Hematopoietic multipotent progenitor cell (in vitro differentiated cells): ENCODE data around the gene TEX29. TPM values are rescaled to one million over a fixed set of nuclear protein-coding genes. Genes with fewer than 3 reads are reported as not detected.

Experiments
- DNase-seq, 3 donors: peaks; one replicate each; pipeline ENCODE4 v3.0.0-alpha.2; 2011 to 2015; ENCODE audit warnings: low read depth in 2 of 3, low spot score in 2 of 3
- total RNA-seq: library from RNA; depleted of rRNA; stranded (reverse); fragments of >200 nt; gene quantifications from one replicate; pipeline ENCODE4 v1.2.3, GENCODE V29; 2012

TEX29 gene
- total RNA-seq, 1 donor, result not detected

DNA sequence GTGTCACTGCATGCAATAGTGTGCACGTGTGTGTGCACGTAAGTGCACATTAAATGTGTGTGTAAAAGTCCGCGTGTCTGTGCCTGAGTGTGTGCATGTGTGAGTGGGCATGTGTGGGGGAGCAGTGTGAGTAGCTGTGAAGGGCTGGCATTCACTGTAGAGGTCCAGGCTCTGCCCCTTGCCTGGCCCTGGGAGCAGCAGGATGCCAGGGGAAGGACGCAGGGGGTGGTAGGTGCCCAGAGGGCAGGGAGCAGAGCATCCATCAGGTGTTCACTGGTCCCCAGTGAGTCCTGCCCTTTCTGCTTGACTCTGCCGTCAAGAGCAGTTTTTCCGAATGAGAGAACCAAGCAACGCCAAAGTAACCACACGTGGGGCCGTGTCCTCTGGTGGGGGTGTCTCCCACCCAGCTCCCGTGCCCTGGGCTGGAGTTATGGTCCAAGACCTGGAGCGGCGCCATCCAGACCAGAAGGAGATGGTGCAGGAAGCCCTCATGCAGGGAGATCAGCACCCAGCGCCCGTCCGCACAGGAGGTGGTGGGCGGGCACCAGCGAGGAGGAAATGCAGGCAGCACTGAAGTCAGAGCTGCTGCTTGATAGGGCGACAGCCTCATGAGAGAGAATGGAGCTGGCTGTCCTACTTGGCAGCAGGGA, 68.5 kb downstream of the TEX29 start:
- no peak for DNase-seq

DNA sequence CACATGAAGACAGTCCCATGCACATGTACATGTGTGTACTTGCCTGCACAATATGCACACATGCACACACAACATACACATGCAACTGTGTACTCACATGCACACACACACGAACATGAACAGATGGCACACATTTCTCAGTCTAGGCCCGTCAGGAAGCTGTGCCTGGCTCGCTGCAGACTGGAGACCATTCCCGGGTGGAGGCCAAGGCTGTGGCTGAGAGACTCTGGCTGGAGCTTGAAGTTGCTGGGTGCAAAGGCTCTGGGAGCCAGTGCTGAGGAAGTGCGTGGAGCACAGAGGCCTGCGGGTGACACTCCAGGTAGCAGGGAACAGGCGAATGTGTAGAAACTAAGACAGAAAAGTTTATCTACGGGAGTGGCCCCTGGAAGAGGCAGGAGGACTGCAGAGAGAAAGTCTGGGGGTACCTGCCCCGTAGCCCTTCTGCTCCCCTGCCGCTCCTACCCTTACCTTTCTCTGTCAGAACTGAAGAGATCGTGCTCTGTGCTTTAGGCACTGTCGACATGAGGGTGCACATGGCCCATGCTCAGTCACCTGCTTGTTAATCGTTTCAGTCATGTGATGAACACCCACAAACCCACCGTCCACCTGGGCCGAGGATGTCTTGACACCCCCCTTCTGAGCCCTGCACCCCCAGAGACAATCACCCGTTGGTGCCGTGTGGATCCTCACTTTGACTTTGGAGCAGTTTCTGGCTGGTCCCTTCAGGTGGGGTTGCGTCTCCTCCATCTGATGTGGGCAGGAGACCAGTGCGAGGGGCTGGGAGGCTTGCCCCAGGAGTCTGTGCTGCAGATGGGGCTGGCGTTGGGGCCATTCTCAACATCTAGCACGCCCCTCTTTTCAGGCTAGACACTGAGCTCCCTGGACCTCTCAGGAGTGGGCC, 69.4 kb downstream of the TEX29 start:
- no peak for DNase-seq

GRCh38 chr13:111390522-111391270, 70.3 kb downstream of the TEX29 start:
- DNase-seq, result no peak

GRCh38 chr13:111392486-111392885, 72.0 kb downstream of the TEX29 start:
- DNase-seq, result no peak

DNA sequence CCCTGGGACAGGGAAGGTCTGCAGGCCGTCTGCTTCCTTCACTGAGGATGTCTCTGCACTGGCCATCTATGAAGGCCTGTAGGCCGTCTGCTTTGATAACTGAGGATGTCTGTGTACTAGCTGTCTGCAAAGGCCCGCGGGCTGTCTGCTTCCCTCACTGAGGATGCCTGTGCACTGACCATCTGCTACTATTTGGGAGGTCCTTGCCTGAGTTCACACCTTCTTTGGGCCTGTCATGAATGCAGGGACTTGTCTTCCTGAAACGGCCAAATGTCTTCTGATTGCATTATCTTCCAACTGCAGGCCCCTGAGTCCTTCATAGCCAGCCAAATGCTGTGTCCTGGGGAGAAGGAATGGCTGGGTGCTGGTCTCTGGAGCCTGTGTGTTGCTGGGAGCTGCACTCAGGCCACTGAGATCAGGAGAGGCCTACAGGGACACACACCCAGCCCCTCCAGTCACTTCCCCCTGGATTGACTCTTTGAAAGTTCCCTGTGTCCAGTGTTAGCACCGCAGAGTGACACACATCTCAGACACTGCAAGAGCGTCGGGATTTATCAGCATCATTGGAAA, 72.9 kb downstream of the TEX29 start:
- DNase-seq, result no peak

Other genes with a start within 250 kb of the TEX29 start
- gene ARHGEF7, start 205.3 kb upstream of the TEX29 start, total RNA-seq, result 34.2 TPM